GM18508 (cell line): ENCODE results near the gene FRMD4A.
"Not testable (repeated sequence)": the region's sequence is repeated elsewhere in the genome, so short reads cannot be mapped to it uniquely, and the experiment has no call there.

ENCODE experiments used
- ATAC-seq: cut with Tn5 transposase; IDR thresholded peaks from one replicate; pipeline ENCODE4 v1.9.1; 2021; ENCODE audit warnings: moderate number of reproducible peaks; ENCODE audit not compliant: insufficient read depth, unreplicated experiment

The FRMD4A gene

DNA sequence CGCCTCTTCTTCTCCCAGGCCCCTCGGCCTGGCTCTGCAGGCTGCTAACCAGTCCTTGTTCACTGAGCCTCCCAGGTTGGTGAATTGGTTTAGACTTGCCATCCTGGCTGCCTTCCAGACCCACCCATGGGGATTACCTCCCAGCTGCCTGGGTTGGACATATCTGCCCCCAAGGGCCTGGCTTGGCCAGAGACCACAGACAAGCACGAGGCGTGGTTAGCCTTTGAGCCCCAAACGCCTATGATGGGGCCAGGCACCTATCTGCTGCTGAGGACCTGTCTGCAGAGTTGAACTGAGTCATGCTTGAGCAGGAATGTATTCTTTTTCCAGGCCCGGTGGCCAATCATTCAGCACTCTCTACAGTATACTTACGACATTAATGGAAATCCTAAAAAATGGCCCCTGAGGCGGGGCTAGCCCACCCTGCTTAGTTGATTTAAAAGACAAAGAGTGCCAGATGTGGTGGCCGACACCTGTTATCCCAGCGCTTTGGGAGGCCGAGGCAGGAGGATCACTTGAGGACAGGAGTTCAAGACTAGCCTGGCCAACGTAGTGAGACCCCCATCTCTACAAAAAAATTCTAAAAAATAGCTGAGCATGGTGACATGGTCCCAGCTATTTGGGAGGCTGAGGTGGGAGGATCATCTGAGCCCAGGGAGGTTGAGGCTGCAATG is 361.5 kb downstream of the FRMD4A start:
- no peak for ATAC-seq

DNA sequence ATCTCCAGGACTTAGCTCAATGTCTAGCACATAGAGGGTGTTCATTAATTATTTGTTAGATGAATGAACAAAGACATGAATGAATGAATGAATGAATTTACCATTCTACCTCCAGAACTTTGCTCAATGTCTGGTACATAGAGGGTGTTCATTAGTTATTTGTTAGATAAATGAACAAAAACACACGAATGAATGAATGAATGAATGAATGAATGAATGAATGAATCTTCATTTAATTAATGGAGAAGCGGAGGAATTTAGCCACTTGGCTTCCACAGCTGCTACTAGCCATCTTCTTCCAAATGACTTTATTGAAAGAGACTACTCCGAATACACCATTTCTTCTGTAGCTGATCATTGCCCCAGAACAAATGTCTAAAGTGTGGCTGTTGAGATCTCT is 368.9 kb downstream of the FRMD4A start:
- ATAC-seq: no peak

DNA sequence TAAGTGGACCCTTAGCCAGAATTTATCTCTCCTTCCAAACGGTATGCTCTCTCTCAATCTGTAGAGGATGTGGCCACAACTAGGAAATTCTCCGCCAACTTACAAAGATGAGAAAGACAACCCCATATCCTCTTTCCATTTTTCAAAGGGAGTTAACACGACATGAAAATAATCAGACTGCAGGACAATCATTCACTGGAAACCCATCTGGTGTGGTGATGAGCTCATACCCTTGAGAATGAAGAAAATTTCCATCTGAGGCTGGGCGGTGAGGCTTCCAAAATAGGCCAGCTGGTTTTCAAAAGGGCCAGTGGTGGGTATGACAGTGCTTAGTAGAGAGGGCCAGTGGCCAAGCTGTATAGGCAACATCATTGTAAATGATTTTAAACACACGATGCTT is 369.6 kb downstream of the FRMD4A start:
- ATAC-seq: no peak

DNA sequence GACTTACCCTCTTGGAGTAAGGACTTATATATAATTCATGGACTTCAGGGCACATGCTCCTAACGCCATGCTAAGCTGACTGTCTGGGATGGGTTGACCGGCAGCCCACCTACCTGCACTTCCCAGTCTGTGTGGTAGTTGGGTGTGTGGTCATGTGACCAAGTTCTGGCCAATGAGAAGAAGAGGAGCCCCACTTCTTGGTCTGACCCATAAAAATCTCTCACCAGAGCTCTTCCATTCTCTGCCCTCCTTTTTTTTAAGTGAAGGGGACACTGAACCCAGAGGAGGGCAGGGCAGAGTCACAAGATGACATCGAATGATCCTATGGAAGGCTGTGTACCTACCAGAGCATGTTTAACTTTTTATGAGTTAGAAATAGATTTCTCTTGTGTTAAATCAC is 370.1 kb downstream of the FRMD4A start:
- ATAC-seq: no peak

DNA sequence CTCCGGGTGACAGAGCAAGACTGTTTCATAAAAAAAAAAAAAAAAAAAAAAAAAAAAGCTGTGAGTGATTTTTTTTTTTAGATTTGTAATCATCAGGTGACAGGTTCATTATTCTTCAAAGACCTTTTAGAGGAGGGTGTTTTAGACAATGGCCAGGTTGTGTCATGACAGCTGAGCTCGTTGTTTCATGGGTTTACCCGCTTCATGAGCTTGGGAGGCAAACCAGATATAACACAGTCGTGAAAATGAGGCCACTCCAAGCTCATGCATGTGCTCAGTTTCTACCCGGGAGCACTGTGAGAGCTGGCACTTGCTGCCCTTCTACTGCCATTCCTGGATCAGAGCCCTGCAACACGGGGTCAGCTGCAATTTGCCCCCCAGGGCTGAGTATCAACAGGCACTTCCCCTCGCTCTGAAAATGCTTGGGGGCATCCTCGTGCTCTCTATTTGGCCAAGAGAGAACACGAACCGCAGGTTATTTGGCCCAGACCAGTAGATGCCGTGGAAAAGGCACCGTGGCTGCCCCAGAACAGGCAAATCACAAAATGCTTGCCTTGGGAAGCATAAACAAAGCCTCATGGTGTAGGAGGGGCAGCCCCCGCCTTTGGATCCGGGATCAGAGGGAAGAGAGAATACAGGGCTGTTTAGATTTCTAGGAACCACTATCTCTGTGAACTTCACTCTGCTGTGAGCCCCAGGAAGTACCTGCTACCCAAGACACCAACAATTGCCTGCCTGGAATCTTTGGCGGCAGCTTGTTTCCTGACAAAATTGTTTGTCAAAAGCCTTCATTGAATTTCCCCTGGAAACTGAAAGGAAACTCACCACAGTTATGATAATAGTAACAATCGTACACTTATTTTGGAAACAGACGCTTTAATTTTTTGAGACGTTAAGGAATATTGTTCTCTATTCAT is 371.0 kb downstream of the FRMD4A start:
- no peak for ATAC-seq

DNA sequence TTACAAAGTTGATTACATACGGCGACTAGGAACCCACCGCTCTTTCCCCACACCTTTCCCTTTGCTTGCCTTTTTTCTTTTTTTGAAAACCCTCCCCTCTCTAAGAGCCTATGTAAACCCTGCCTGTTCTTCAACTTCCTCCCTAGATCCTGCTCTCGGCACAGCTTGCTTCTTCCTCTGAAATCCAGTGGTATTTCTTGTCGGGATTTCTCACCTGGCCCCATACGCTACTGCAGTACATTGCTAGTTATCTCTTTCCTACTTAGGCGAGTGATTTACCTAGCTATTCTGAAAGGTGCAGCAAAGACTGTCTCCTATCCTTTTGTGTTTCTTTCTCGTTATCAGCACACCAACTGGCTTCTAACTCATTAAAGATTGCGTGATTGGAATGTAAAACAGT is 372.9 kb downstream of the FRMD4A start:
- no peak for ATAC-seq

DNA sequence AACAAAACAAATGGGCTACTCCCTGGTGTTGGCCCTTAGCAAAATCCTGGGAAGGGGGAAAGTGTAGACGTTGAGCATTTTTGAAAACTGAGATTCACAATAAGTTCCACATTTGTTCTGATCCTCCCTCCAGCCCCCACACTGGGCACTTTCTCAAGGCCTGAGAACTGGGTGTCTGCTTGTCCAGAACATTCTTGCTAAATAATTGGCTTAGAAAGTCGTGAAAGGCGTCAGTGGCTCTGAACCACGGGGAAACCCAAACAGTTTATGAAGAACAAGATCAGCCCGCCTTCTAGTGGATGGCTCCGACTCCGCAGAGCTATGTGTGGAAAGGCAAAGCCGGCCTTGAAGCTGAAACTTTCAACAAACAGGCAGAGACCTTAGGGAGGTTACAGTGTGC is 373.9 kb downstream of the FRMD4A start:
- no peak for ATAC-seq

DNA sequence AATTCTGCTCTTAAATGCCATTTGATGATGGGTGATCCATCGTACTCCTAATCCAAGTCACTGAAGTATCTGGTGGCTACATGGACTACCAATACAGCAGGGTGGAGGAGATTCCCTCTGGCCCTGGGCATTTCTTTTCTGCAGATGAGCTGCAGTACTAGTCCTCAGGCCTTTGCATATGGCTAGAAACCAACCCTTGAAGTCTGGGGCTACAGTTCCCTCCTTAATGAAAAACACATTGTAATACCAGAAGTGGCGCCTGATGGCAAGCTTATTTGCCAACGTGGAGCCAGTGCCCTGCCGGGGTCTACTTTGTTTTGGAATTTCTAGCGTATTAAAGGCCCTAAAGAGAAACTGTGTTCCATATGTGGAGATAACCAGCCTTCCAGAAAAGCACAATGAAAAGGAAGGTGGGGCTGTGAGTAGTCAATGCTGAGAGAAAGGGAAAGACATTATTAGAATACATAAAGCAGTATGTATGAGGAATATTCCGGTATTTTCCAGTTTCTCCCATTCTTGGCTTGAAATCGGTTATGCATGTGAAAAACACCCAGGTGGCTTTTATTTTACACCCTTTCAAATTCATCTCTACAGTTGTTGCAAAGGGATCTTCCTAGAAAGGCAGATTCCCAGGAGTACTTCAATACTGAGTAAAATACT is 375.2 kb downstream of the FRMD4A start:
- ATAC-seq: no peak

DNA sequence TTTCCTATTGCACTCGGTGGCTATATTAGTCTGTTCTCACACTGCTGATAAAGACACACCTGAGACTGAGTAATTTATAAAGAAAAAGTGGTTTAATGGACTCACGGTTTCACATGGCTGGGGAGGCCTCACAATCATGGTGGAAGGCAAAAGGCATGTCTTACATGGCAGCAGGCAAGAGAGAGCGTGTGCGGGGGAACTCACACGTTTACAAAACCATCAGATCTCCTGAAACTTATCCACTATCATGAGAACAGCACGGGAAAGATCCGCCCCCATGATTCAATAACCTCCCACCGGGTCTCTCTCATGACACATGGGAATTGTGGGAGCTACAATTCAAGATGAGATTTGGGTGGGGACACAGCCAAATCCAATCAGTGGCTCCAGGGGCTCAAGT is 376.5 kb downstream of the FRMD4A start:
- ATAC-seq: not testable (repeated sequence)

DNA sequence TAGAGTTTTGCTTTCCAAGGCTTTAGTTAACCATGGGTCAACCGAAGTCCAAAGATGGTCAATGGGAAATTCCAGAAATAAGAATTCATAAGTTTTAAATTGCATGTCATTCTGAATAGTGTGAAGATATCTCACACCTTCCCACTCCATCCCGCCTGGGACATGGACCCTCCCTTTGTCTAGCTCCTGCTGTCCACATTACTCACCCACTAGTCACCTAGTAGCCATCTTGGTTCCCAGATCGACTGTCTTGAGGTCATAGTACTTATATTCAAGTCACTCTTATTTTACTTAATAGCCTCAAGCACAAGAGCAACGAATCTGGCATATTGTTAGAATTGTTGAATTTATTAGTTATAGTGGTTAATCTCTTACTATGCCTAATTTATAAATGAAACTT is 377.4 kb downstream of the FRMD4A start:
- ATAC-seq: no peak

DNA sequence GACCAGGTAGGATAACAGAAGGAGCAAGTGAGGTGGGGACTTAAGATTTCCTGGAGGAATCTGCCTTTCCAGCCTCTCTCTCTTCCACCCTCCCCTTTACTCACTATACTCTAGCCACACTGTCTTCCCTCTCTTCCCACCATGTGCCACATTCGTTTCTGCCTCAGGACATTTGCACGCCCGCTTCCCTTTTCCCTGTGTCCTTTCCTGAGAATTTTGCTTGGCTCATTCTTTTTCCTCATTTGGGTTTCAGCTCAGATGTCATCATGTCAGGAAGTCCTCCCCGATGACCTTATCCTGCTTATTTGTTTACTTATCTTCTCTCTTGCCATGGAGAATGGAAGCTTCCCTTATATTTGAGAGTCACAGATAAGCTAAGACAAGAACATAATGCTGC is 380.2 kb downstream of the FRMD4A start:
- ATAC-seq: no peak

DNA sequence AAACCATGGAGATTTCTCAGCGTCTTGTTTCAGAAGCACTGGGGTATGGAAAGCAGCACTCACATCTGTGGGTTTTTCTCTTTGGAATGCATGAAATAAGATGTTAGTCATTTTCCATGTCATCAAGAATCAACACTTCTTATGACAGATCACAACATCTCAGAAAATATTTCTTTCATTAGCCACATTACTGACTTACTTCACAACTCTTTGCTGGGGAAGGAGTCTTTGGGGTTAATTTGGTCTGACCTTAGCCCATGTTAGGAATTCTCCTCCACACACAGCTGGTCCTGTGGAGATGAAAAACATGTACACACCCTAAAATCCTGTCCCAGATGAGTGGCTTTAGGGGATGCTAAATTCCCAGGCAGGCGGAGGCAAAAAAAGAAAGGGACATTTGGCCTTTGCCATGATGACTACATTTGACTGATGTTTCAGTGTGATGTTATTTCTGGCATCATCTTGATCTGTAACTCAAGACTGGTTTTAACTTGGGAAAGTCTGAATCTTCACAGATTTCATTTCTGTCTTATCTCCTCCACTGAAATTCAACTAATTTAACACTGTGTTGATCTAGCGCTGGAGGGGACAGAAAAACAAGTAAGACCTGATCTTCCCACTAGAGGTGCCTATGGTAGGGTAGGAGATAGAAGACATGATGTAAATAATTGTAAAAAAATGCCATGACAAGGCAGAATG is 380.7 kb downstream of the FRMD4A start:
- no peak for ATAC-seq

DNA sequence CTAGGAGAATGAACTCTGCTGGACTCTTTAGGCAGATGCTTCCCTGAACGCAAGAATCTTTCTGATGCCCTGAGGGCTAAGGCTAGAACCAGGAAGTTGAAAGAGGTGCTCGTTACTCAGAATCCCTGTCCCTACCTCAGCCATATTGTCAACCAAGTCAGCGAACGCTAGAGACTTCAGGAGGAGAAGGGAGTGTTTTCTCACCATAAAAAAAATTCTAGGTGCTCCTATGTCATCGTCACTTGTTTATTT is 384.6 kb downstream of the FRMD4A start:
- no peak for ATAC-seq

DNA sequence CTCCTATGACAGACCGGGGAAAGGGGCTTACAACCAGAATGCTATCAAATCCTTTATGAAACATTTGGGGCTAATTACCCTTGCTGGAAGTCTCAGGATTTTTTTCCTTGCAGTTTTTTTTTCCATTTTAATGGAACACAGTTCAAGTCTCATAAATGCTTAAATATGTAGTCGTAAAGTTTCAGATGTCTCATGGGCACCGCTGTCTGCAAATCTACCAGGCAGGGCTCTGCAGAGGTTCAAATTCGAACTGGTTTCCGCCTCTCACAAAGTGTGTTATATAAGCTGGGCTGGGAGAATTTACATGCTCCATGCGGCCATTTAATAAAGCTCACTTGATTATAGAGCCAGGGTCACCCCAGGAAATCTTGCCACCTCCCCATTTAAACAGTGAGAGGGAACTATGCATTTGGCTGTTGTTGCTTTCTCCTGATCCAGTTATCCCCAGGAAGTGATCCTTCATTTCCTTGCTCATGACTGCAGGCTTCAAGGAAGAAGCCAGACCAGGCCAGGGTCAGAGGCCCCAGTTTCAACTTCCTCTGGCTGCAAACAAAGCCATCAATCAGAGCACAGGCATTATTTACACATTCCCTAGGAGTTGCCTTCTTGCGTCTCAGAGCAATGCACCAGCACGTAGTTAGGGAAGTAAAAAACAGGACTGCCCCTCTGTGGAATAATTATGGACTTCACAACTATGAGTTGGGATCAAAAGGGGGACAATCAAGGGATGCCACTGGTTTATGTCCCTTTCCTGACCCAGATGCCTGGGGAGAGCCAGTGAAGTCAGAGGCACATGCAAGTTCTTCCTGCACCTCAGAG is 385.1 kb downstream of the FRMD4A start:
- ATAC-seq: no peak

DNA sequence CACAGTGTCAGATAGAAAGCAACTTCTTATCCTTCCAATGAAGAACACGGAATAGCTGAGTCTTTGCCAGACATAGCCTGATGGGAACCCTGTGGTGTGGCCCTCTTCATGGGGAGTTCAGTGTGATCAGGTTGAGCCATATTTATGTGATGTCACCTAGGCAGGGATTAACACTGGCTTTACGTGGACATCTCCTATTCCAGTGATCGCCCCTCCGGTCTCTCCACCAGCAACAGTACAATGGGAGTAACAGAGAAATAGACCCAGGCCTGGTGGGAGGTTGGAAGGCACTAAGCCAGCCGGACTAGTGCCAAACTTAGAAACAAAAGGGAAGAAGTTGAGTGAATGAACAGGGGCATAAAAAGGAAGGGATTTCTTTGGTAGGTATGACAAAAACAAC is 385.9 kb downstream of the FRMD4A start:
- ATAC-seq: no peak

DNA sequence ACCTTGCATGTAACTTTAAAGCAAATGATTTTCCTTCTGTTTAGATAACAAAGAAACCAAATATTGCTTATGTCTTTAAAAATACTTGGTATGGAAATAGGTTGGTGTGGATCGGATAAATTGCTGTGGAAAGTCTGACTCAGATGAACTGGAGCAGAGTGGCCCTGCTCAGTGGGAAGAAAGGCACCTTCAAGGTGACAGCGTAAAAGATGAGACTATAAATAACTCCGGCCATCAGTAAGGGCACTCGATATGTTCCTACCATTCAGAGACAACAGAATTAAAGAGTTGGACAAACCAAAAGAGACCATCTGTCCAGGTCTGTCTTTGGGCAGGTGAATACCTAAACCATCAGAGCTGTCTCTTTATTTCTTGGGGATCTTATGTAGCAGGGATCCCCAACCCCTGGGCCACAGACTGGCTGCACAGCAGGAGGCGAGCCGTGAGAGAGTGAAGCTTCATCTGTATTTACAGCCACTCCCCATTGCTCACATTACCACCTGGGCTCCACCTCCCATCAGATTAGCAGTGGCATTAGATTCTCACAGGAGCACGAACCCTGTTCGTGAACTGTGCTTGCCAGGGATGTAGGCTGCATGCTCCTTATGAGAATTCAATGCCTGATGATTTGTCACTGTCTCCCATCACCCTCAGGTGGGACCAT is 386.9 kb downstream of the FRMD4A start:
- ATAC-seq: no peak

DNA sequence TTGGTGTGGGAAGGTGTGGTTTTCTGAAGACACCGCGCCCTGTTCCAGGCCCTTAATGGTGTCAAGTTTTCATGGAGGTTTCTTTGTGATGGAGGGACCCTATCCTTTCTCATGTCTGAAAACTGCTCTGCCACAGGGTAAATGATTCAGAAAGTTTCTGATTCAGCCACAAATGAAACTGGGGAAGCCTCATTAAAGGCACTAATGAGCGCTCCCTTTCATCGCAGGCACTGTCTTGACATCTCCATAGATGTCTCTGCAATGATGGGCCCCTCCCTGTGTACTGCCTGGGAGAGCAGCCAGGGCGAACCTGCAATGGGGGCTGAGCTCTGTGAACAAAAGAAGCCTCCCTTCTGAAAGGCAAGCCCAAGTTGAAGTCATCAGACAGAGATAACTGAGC is 388.7 kb downstream of the FRMD4A start:
- no peak for ATAC-seq

DNA sequence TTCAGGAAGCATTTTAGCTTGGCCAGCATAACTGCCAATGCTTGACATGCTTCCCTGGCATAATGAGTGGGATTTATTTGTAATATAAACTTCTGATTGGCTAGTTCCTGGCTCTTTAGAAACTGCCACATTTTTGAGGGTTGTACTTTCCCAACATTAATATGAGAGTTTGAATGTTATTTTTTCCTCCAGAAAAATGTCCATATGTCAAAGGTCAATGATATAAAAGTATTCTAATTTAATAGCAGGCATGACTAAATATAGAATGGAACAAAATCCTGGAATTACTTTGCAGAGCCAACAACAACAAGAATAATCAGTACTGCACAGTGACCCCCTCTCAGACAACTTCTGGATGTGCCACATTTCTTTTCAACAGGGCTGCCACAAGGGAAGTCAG is 391.3 kb downstream of the FRMD4A start:
- ATAC-seq: no peak

DNA sequence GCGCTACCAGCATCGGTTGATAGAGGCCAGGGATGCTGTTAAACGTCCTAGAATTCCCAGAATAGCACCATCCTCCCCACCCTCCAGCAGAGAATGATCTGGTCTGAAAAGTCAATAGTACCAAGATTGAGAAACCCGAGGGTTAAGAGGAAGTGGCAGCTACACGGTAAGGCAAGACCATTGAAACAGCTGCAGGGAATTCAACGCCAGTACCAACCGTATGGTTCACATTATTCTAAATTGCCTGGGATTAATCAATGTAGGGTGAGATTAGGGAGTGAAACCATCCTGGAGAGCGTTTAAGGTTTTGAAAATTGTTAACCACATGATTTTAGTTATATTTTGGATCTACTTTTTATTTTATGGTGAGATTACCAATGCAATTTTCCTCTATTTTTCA is 391.8 kb downstream of the FRMD4A start:
- ATAC-seq: no peak

DNA sequence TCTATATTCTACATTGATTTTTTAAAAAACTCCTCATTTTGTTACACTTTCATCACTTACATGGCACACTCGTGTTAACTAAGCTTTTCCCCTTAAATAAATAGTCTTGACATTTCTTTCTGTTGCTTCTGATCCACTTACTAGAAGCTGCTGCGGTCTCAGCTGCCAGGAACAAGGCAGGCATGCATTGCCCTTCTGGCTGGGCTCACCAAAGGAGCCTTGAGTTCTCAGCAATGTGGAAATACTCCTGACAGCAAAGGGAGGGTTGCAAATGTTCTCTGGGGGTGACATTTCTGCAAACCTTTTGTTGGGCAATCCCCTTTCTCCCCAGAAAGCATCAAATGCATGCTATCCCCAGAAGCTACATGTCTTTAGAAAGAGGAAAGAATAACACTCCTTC is 393.9 kb downstream of the FRMD4A start:
- no peak for ATAC-seq
